Hepatocyte (in vitro differentiated cells): ENCODE results near the gene COL6A3.

ENCODE experiments used
- EZH2 ChIP-seq: fragments of 200-600 bp; sonication (generic); IDR thresholded peaks from 2 replicates; pipeline ENCODE4 v1.6.1; 2016; ENCODE audit warnings: antibody characterized with exemption, mild to moderate bottlenecking, borderline replicate concordance
- EZH2phosphoT487 ChIP-seq: fragments of 200-600 bp; sonication (generic); IDR thresholded peaks from one replicate; pipeline ENCODE4 v1.6.1; 2018; ENCODE audit warnings: antibody characterized with exemption, mild to moderate bottlenecking, low read depth, moderate library complexity; ENCODE audit not compliant: unreplicated experiment, severe bottlenecking
- TF ChIP-seq, protein P1 (sequence below): fragments of 200-600 bp; sonication (generic); IDR thresholded peaks from 2 replicates; pipeline ENCODE4 v1.5.1; 2016; ENCODE audit warnings: antibody characterized with exemption, mild to moderate bottlenecking; ENCODE audit not compliant: poor library complexity

DNA sequence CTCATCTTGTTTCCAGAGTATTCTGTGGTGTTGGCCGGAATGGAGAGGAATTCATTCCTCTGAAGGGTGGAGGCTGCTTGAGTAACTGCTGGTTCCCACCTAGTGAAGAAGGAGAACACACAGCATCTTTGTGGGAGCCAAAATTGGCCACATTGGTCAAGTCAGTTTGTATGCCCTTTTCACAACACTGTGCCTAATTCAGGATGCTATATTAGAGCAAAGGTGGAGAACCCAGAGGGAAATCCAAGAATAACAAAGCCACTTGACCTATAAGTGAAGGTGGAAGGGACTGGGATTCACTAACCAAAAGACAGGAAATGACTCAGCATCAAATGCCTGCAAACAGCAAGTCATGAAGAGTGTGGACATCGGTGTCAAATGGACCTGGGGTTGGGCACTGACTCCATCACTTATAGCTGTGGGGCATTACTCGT is 45.8 kb upstream of the COL6A3 start:
- TF ChIP-seq EZH2phosphoT487 = no peak
- no peak for TF ChIP-seq EZH2
- TF ChIP-seq, protein P1, sequence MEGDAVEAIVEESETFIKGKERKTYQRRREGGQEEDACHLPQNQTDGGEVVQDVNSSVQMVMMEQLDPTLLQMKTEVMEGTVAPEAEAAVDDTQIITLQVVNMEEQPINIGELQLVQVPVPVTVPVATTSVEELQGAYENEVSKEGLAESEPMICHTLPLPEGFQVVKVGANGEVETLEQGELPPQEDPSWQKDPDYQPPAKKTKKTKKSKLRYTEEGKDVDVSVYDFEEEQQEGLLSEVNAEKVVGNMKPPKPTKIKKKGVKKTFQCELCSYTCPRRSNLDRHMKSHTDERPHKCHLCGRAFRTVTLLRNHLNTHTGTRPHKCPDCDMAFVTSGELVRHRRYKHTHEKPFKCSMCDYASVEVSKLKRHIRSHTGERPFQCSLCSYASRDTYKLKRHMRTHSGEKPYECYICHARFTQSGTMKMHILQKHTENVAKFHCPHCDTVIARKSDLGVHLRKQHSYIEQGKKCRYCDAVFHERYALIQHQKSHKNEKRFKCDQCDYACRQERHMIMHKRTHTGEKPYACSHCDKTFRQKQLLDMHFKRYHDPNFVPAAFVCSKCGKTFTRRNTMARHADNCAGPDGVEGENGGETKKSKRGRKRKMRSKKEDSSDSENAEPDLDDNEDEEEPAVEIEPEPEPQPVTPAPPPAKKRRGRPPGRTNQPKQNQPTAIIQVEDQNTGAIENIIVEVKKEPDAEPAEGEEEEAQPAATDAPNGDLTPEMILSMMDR = no peak
